Endothelial cell (in vitro differentiated cells): Measurements from ENCODE around the gene FBXL15. TPM values are rescaled to one million over a fixed set of nuclear protein-coding genes. Genes with fewer than 3 reads are reported as not detected.
A peak's percentile ranks its signal among the peaks of the same experiment; 100 is the strongest.

Experiments
- DNase-seq: peaks from one replicate; pipeline ENCODE4 v3.0.0; 2021; ENCODE audit warnings: low spot score
- H3K27ac Mint-ChIP-seq: one replicate; pipeline ENCODE4 v1.8.0; 2021; ENCODE audit warnings: mixed read lengths, inconsistent platforms; ENCODE audit not compliant: unreplicated experiment
- H3K27me3 Mint-ChIP-seq: one replicate; pipeline ENCODE4 v1.8.0; 2021; ENCODE audit warnings: mild to moderate bottlenecking, moderate library complexity, mixed read lengths, inconsistent platforms; ENCODE audit not compliant: unreplicated experiment
- H3K36me3 Mint-ChIP-seq: one replicate; pipeline ENCODE4 v1.8.0; 2021; ENCODE audit warnings: mild to moderate bottlenecking, low read depth, mixed read lengths, inconsistent platforms; ENCODE audit not compliant: unreplicated experiment
- H3K4me1 Mint-ChIP-seq: one replicate; pipeline ENCODE4 v1.8.0; 2021; ENCODE audit warnings: mild to moderate bottlenecking, mixed read lengths, inconsistent platforms; ENCODE audit not compliant: unreplicated experiment
- H3K4me3 Mint-ChIP-seq: one replicate; pipeline ENCODE4 v1.8.0; 2021; ENCODE audit warnings: mild to moderate bottlenecking, mixed read lengths, inconsistent platforms; ENCODE audit not compliant: unreplicated experiment
- H3K9me3 Mint-ChIP-seq: one replicate; pipeline ENCODE4 v1.8.0; 2021; ENCODE audit warnings: mixed read lengths, inconsistent platforms; ENCODE audit not compliant: unreplicated experiment
- CTCF ChIP-seq: fragments of 200-600 bp; sonication (generic); IDR thresholded peaks from one replicate; pipeline ENCODE4 v1.5.0; 2021; ENCODE audit warnings: antibody characterized with exemption; ENCODE audit not compliant: unreplicated experiment
- total RNA-seq: library from RNA; stranded (reverse); fragmentation: NEBNext Ultra II Directional; extraction: Animal tissue kit (Norgen Biotek cat#: 25700); gene quantifications from one replicate; pipeline ENCODE4 v1.2.1, GENCODE V29; 2021; ENCODE audit not compliant: unreplicated experiment

Gene FBXL15
- total RNA-seq, 1 donor from 2014 or later = 8.7 TPM

GRCh38 chr10:102396730-102397151 lies 23.9 kb upstream of the FBXL15 start:
- Mint-ChIP-seq H3K4me1 (peaks cover 5% of the 10 kb centered on the region), H3K27me3 (peaks cover 14% of the 10 kb centered on the region), H3K36me3 (no peaks in the 10 kb centered on the region), H3K4me3 (no peak overlapping the region), H3K27ac (no peak overlapping the region), H3K9me3 (no peaks in the 10 kb centered on the region)
- DNase-seq = no peak
- TF ChIP-seq CTCF = no peak

GRCh38 chr10:102397222-102398171 lies 23.1 kb upstream of the FBXL15 start:
- Mint-ChIP-seq H3K27me3 (peaks cover 14% of the 10 kb centered on the region), H3K4me1 (peaks cover 5% of the 10 kb centered on the region), H3K36me3 (no peaks in the 10 kb centered on the region), H3K27ac (no peak overlapping the region), H3K9me3 (no peaks in the 10 kb centered on the region), H3K4me3 (no peak overlapping the region)
- no peak for TF ChIP-seq CTCF
- no peak for DNase-seq

- Mint-ChIP-seq H3K27ac (no peak overlapping the region), H3K27me3 (peaks cover 14% of the 10 kb centered on the region), H3K4me3 (peak overlapping the region; percentile 34), H3K9me3 (no peaks in the 10 kb centered on the region), H3K36me3 (no peaks in the 10 kb centered on the region), H3K4me1 (peaks cover 5% of the 10 kb centered on the region)
- TF ChIP-seq CTCF = no peak
- no peak for DNase-seq
Measured at GRCh38 chr10:102398172-102399020, 22.2 kb upstream of the FBXL15 start.

GRCh38 chr10:102399217-102400021 lies 21.2 kb upstream of the FBXL15 start:
- peak; percentile 97 for TF ChIP-seq CTCF
- Mint-ChIP-seq H3K9me3 (no peaks in the 10 kb centered on the region), H3K4me3 (no peak overlapping the region), H3K4me1 (peaks cover 3% of the 10 kb centered on the region), H3K36me3 (no peaks in the 10 kb centered on the region), H3K27ac (no peak overlapping the region), H3K27me3 (peaks cover 14% of the 10 kb centered on the region)
- DNase-seq = peak; percentile 93
